Adipocyte (in vitro differentiated cells): ENCODE results near the gene NGEF.
"Not testable (repeated sequence)": the region's sequence is repeated elsewhere in the genome, so short reads cannot be mapped to it uniquely, and the experiment has no call there.

Experiments used
- DNase-seq: peaks from one replicate; pipeline ENCODE4 v3.0.0-alpha.2; 2015; ENCODE audit warnings: low read depth
- H3K27me3 ChIP-seq: replicated peaks from 2 replicates; pipeline ENCODE4 v1.7.0; 2013; ENCODE audit warnings: mild to moderate bottlenecking, low read length, moderate library complexity; ENCODE audit not compliant: control insufficient read depth, insufficient read depth
- H3K36me3 ChIP-seq: 2 replicates; pipeline ENCODE4 v1.7.0; 2013; ENCODE audit warnings: low read length, mild to moderate bottlenecking, moderate library complexity; ENCODE audit not compliant: control insufficient read depth, insufficient read depth, severe bottlenecking
- H3K4me1 ChIP-seq: 2 replicates; pipeline ENCODE4 v1.7.0; 2013; ENCODE audit warnings: mild to moderate bottlenecking, low read length, moderate library complexity; ENCODE audit not compliant: control insufficient read depth, insufficient read depth
- H3K4me3 ChIP-seq: 2 replicates; pipeline ENCODE4 v1.7.0; 2013; ENCODE audit warnings: mild to moderate bottlenecking, low read length, moderate library complexity
- H3K9ac ChIP-seq: 2 replicates; pipeline ENCODE4 v1.7.0; 2013; ENCODE audit warnings: mild to moderate bottlenecking, low read length, moderate library complexity
- H3K9me3 ChIP-seq: 2 replicates; pipeline ENCODE4 v1.7.0; 2013; ENCODE audit warnings: mild to moderate bottlenecking, low read length, moderate library complexity; ENCODE audit not compliant: control insufficient read depth

The NGEF gene

DNA sequence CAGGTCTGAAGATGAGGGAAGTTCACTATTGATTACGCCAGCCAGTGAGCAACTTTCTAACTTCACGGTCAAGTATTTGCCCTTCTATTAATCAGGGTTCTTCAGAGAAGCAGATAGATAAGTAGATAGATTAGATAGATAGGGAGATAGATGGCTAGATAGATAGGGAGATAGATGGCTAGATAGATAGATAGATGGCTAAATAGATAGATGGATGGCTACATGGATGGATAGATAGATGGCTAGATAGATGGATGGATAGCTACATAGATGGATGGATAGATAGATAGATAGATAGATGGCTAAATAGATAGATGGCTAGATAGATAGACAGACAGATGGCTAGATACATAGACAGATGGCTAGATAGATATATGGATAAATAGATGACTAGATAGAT lies 42.3 kb upstream of the NGEF start:
- Histone ChIP-seq H3K9me3 (no peaks in the 10 kb centered on the region), H3K36me3 (no peaks in the 10 kb centered on the region), H3K9ac (no peak overlapping the region), H3K27me3 (peaks cover 8% of the 10 kb centered on the region), H3K4me3 (no peak overlapping the region), H3K4me1 (no peaks in the 10 kb centered on the region)
- DNase-seq = no peak

DNA sequence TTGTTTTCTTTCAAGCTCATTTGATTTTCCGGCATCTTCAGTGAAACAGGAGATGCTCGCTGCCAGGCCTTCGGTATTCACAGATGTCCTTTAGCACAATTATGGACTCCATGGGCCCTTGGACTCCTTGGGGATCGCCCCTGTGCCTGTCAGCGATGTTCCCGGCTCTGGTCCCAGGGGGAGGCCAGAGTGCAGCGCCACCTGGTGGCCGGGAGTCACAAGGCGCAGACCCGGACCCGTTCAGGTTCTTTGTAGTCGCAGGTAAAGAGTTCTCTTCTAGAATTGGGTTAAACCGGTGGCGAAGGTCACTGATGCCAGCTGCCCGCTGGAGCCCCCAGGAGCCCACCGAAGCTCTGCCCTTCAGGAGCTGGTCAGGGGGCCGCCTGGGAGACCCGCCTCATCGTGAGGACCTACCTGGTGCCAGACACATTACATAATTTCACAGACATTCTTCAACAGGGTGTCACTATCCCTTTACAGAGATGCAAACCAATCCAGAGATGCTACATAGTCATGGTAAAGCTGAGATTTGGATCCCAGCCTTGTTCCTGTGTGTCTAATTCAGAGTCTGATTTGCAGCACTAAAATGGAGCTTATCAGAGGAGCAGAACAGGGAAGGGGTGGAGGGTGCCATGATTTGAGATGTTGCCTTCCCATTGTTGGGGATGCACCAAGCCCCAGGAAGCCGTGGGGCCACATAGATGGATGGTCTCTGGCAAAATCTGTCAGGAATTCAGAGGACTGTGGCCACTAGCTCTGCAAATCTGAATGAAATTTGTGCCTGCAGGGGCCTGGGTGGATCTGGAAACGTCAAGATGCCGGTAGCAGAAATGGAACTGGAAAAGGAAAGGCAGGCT lies 41.1 kb upstream of the NGEF start:
- H3K27me3 ChIP-seq = peaks cover 8% of the 10 kb centered on the region
- DNase-seq = peak; percentile 71
- H3K9me3 ChIP-seq = no peaks in the 10 kb centered on the region
- no peak overlapping the region for H3K4me3 ChIP-seq
- no peak overlapping the region for H3K9ac ChIP-seq
- H3K4me1 ChIP-seq = no peaks in the 10 kb centered on the region
- no peaks in the 10 kb centered on the region for H3K36me3 ChIP-seq

DNA sequence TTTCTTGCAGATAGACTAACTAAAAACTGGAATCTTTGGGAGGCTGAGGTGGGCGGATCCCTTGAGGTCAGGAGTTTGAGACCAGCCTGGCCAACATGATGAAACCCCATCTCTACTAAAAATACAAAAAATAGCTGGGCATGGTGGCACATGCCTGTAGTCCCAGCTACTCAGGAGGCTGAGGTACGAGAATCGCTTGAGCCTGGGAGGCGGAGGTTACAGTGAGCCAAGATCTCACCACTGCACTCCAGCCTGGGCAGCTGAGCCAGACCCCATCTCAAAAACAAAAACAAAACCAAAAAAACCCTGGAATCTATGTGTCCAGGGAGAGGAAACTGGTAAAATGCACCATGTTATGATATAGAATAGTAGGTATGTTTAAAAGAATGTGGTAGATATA lies 39.5 kb upstream of the NGEF start:
- not testable (repeated sequence) for DNase-seq, H3K9me3 ChIP-seq, H3K4me3 ChIP-seq, H3K9ac ChIP-seq, H3K27me3 ChIP-seq, H3K4me1 ChIP-seq, H3K36me3 ChIP-seq

DNA sequence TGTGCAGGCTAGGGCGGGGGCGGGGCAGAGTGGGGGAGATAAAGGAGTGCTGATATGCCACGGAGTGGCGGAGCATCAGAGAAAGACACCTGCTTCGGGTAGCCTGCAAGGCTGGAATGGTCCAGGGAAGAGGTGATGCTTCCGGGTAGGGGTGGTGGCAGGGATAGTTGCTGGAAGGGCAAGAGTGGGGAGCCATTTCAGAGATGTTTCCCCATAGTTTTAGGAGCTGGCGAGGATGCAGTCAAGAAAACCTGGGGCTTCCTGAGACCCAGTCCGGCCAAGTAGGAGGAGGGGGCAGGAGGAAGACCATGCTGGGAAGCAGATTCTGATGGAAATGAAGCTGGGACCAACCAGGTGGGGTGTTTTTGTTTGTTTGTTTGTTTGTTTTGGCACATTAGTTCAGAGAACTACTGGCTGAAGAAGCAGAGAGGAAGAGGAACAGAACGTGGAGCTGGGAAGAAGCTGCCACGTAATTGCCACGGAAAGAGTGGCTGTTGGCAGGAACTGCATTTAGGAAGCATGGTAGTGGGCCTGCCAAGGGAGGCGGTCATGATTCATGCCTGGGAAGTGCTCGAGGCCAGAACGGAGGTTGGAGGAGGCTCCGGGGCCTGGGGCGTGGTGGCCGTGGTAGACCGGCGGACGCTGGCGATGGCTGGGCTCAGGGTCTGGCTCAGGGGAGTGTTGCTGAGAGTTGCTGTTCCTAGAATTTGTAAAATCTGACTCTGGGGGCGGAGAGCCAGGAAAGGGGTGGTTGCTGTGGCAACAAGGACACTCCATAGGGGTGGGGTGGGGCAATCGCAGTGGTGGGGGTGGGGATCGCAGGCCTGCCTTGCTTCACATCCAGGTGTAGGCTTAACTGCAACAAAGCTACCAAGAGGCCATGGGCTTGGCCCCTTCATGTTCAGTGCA lies 38.4 kb upstream of the NGEF start:
- Histone ChIP-seq H3K27me3 (peaks cover 8% of the 10 kb centered on the region), H3K9me3 (no peaks in the 10 kb centered on the region), H3K4me1 (no peaks in the 10 kb centered on the region), H3K36me3 (no peaks in the 10 kb centered on the region), H3K9ac (no peak overlapping the region), H3K4me3 (peak overlapping the region; percentile 33)
- DNase-seq = no peak

DNA sequence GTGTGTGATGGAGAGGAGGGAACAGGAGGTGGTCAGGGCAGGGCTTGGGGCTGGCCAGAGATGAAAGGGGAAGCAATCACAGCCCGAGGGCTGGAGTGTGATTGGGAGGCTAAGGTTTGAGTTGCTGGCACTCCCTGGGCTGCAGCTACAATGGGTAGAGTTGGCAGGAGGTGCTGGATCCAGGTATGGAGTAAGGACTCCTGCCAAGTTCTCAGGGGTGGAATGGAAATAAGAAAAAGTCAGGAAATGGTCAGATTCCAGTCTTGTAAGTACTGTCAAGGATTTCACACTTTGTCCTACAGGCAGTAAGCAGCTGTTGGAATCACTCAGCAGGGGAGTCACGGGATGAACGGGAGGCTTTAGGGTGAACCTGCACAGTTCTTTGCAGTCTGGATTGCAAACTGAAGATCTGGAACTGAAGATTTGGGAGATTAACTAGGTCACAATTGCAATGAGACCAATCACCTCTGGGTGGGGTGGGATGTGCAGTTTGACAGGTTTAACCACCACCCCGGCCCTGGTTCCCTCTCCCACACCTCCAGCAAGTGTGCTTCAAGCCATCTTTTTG lies 36.2 kb upstream of the NGEF start:
- Histone ChIP-seq H3K9ac (no peak overlapping the region), H3K36me3 (no peaks in the 10 kb centered on the region), H3K4me1 (no peaks in the 10 kb centered on the region), H3K4me3 (no peak overlapping the region), H3K9me3 (no peaks in the 10 kb centered on the region), H3K27me3 (peaks cover 7% of the 10 kb centered on the region)
- no peak for DNase-seq

DNA sequence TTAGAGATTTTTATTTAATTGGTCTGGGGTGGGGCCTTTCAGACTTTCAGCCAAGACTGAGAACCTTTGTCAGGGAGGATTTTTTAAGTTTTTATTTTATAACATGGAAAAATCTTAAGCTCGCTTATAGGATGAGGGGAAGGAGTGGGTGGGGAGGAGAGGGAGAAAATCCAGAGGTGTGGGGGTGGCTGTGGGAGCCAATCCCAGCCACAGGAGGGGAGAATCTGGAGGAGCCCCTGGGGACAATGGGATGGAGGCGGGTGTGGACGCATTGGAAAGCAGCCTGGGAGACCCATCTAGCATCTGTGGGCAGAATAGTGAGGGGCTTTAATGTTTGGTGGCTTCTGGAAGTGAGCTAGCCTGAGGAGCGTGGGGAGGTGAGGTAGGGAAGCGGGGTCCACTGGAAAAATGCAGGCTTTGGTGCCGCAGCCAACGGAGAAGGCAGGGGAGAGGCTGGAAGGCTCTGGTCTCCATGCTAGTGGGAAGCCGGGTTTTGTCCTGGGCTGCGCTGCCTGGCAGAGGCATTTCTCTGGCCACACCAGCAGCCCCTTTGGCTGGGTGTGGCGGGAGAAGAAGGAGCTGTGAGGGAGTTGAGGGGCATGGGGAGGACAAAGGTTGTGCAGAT lies 35.6 kb upstream of the NGEF start:
- Histone ChIP-seq H3K9ac (no peak overlapping the region), H3K4me3 (no peak overlapping the region), H3K27me3 (peaks cover 5% of the 10 kb centered on the region), H3K9me3 (no peaks in the 10 kb centered on the region), H3K36me3 (no peaks in the 10 kb centered on the region), H3K4me1 (no peaks in the 10 kb centered on the region)
- no peak for DNase-seq

DNA sequence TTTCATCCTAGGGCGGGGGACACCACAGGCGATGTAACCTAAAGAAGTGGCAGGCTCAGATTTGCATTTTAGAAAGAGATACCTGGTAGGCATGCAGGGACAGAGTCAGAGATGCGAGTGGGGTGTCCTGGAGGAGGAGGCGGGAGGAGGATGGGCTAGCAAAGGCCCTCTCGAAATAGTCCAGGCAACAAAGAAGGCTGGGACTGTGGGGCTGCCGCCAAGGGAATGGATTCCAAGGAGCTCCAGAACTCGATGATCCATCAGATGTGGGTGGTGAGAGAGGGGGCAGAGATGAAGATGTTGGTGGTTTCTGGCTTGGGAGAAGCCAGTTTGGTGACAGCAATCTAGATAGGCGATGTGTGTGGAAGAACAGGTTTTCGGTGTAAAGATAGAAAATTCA lies 34.6 kb upstream of the NGEF start:
- H3K9me3 ChIP-seq = no peaks in the 10 kb centered on the region
- no peaks in the 10 kb centered on the region for H3K4me1 ChIP-seq
- no peak overlapping the region for H3K4me3 ChIP-seq
- no peak for DNase-seq
- H3K36me3 ChIP-seq = no peaks in the 10 kb centered on the region
- H3K9ac ChIP-seq = no peak overlapping the region
- H3K27me3 ChIP-seq = peaks cover 5% of the 10 kb centered on the region

DNA sequence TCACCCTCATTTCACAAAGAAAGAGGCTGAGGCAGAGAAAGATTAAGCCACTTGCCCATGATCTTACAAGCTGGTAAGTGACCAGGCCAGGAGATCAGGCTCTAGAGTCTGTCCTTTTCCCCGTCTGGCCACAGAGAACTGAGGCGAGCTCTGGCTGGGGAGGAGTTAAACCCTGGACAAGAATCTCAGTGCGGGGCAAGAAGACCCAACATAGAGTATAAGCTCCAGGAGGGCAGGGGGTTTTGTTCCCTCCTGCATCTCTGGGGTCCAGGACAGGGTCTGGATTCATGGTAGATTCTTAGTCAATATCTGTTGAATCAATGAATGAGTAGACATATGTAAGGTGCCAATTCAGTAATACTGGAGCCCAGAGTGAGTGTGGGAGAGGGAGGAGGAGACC lies 34.1 kb upstream of the NGEF start:
- H3K4me1 ChIP-seq = no peaks in the 10 kb centered on the region
- no peak overlapping the region for H3K9ac ChIP-seq
- no peaks in the 10 kb centered on the region for H3K9me3 ChIP-seq
- H3K27me3 ChIP-seq = peaks cover 8% of the 10 kb centered on the region
- no peak for DNase-seq
- no peaks in the 10 kb centered on the region for H3K36me3 ChIP-seq
- no peak overlapping the region for H3K4me3 ChIP-seq

DNA sequence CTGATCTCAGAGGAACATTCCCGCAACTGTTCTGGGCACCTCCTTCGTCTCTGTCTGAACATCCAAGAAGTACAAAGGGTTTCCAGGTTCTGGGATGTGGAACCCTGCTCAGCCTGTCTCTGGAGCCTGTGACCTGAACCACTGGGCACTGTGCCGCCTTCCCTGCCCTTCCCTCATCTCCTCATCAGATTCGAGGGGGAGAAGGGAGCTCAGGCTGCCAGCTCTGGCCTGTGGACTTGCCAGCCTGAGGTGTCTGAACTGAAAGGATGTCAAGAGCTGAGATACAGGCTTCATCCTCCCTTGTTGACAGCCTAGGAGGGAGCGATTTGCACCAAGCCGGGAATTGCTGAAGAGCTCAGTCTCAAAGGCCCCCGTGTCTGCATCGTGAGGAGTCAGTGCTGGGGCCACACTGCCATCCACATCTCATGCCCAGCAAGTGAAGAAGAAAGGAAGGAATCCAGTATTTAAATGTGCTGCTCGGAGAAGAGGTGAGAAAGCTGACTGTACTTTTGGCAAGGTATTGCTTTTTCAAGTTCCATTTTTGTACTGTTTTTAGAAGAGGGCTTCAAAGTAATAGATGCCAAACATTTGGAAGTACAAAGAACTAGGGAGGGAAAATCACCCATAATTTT lies 32.0 kb upstream of the NGEF start:
- Histone ChIP-seq H3K36me3 (no peaks in the 10 kb centered on the region), H3K9ac (no peak overlapping the region), H3K27me3 (peaks cover 13% of the 10 kb centered on the region), H3K4me1 (no peaks in the 10 kb centered on the region), H3K4me3 (no peak overlapping the region), H3K9me3 (no peaks in the 10 kb centered on the region)
- DNase-seq = no peak

DNA sequence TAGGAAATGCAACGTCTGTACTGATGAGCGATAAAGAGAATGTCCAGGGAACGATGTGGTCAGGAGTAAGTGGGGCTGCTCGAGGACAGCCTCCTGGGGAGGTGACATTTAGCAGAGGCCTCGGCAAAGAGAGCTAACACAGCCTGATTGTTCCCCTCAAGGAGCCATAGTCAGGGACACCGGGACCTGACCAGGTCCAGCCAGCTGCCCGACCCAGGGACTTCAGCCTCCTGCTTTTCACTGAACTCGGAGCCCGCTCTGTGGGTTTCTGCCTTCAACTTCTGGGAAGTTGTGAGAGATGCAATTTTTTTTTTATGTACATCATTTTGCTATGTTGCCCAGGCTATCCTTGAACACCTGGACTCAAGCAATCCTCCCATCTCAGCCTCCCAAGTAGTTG lies 29.5 kb upstream of the NGEF start:
- Histone ChIP-seq H3K9me3 (no peaks in the 10 kb centered on the region), H3K4me1 (no peaks in the 10 kb centered on the region), H3K36me3 (no peaks in the 10 kb centered on the region), H3K9ac (no peak overlapping the region), H3K4me3 (no peak overlapping the region), H3K27me3 (peaks cover 13% of the 10 kb centered on the region)
- no peak for DNase-seq
